ENCODE measurements around the gene TSC22D2.

- TF ChIP-seq POLR2A (IDR thresholded peaks at IDR 0.05) (no peak), CTCF (IDR thresholded peaks at IDR 0.05) (no peak)
Observed at GRCh38 chr3:150509780-150510179, 101.7 kb downstream of the TSC22D2 start.
